ENCODE data around the gene DPP6. TPM values are rescaled to one million over a fixed set of nuclear protein-coding genes. Genes with fewer than 3 reads are reported as not detected.

Gene DPP6
- polyA plus RNA-seq, 2 of the 4 experiments (the other 2 are of a cell fraction): not detected

DNA sequence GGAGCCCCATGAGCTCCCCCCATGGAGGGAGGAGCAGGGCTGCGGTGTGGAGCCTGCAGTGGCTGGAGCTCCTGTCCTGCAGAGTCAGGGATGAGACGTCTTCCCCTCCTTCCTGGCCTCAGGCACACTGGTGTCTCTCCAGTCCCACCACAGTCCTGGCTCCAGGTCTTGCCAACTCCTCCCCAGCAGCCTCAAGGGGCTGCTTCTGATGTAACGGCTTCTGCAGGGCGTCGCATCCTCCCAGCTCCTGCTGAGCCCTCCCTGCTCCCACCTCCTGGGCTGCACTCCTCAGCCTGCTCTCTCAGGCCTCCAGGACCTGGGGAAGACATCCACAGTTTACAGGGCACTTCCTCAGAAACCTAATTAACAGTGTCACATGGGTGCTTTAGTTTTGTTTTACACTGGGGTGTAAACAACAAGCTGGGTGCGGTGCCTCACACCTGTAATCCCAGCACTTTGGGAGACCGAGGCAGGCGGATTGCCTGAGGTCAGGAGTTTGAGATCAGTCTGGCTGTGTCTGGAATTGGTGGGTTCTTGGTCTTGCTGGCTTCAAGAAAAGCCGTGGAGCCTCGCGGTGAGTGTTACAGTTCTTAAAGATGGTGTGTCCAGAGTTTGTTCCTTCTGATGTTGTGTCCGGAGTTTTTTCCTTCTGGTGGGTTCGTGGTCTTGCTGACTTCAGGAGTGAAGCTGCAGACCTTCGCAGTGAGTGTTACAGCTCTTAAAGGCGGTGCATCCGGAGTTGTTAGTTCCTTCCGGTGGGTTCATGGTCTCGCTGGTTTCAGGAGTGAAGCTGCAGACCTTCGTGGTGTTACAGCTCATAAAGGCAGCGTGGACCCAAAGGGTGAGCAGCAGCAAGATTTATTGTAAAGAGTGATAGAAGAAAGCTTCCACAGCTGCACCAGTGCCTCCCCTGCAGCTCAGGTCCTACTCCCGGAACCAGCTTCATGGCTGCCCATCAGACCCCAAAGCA lies 855.7 kb downstream of the DPP6 start (continued):
- TF ChIP-seq, protein P1, sequence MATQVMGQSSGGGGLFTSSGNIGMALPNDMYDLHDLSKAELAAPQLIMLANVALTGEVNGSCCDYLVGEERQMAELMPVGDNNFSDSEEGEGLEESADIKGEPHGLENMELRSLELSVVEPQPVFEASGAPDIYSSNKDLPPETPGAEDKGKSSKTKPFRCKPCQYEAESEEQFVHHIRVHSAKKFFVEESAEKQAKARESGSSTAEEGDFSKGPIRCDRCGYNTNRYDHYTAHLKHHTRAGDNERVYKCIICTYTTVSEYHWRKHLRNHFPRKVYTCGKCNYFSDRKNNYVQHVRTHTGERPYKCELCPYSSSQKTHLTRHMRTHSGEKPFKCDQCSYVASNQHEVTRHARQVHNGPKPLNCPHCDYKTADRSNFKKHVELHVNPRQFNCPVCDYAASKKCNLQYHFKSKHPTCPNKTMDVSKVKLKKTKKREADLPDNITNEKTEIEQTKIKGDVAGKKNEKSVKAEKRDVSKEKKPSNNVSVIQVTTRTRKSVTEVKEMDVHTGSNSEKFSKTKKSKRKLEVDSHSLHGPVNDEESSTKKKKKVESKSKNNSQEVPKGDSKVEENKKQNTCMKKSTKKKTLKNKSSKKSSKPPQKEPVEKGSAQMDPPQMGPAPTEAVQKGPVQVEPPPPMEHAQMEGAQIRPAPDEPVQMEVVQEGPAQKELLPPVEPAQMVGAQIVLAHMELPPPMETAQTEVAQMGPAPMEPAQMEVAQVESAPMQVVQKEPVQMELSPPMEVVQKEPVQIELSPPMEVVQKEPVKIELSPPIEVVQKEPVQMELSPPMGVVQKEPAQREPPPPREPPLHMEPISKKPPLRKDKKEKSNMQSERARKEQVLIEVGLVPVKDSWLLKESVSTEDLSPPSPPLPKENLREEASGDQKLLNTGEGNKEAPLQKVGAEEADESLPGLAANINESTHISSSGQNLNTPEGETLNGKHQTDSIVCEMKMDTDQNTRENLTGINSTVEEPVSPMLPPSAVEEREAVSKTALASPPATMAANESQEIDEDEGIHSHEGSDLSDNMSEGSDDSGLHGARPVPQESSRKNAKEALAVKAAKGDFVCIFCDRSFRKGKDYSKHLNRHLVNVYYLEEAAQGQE (IDR thresholded peaks at IDR 0.05): no peak
- TF ChIP-seq BHLHE40 (IDR thresholded peaks at IDR 0.05; ENCODE audit: low read depth, low read length): no peak

GRCh38 chr7:154909241-154910105 lies 857.3 kb downstream of the DPP6 start:
- no peak for TF ChIP-seq NR3C1 (IDR thresholded peaks at IDR 0.05)
- no peak for TF ChIP-seq CEBPB (IDR thresholded peaks at IDR 0.05)
- no peak for TF ChIP-seq FOSL2 (IDR thresholded peaks at IDR 0.05)
- no peak for TF ChIP-seq FOSL2 (CRISPR knock-in tag; IDR thresholded peaks at IDR 0.05)
- no peak for TF ChIP-seq HOXB13 (CRISPR knock-in tag; IDR thresholded peaks at IDR 0.05; ENCODE audit: low read depth)
- TF ChIP-seq, protein P2, sequence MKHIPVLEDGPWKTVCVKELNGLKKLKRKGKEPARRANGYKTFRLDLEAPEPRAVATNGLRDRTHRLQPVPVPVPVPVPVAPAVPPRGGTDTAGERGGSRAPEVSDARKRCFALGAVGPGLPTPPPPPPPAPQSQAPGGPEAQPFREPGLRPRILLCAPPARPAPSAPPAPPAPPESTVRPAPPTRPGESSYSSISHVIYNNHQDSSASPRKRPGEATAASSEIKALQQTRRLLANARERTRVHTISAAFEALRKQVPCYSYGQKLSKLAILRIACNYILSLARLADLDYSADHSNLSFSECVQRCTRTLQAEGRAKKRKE (CRISPR knock-in tag; IDR thresholded peaks at IDR 0.05; ENCODE audit: low read depth): no peak
- TF ChIP-seq, protein P3, sequence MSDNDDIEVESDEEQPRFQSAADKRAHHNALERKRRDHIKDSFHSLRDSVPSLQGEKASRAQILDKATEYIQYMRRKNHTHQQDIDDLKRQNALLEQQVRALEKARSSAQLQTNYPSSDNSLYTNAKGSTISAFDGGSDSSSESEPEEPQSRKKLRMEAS (IDR thresholded peaks at IDR 0.05): no peak
- Histone ChIP-seq H3K27ac (no peak overlapping the region), H3K9me3 (peaks cover 9% of the 10 kb centered on the region; the same call in 2 of the 3 replicates), H3K4me1 (no peaks in the 10 kb centered on the region), H3K4me2 (no peak overlapping the region), H3K4me3 (no peak overlapping the region)
- CTCF ChIA-PET: no interaction called here
- FAIRE-seq (no peak), ATAC-seq (no peak), DNase-seq (ENCODE audit: low read depth in 1 of 2, low spot score in 1 of 2) (no peak)
- POLR2A ChIA-PET: no interaction called here
- WGBS (ENCODE audit: missing lambda C conversion rate): 37% methylated on average over 21 of the region's 26 CpGs

GRCh38 chr7:154910125-154910524 lies 857.9 kb downstream of the DPP6 start:
- ChIA-PET CTCF (interaction anchor here (0.8 kb wide), 1 partner anchor 17 kb away, joined by 4 read pairs; no protein-coding TSS in a partner anchor), POLR2A (no interaction called here)

More at GRCh38 chr7:154910125-154910524, 857.9 kb downstream of the DPP6 start:
- no peak overlapping the region for H3K4me2 ChIP-seq
- TF ChIP-seq SMC3 (IDR thresholded peaks at IDR 0.05) (no peak), TP53 (CRISPR knock-in tag; IDR thresholded peaks at IDR 0.05) (no peak), EP300 (IDR thresholded peaks at IDR 0.05) (no peak), CHD2 (IDR thresholded peaks at IDR 0.05; ENCODE audit: low read length, partially characterized antibody) (no peak), FOXS1 (CRISPR knock-in tag; IDR thresholded peaks at IDR 0.05) (no peak), POLR2A (IDR thresholded peaks at IDR 0.05; ENCODE audit: low read length) (no peak), ZFP36 (IDR thresholded peaks at IDR 0.05; ENCODE audit: borderline replicate concordance, partially characterized antibody) (no peak), CBX8 (IDR thresholded peaks at IDR 0.05) (no peak), HOXB13 (CRISPR knock-in tag; IDR thresholded peaks at IDR 0.05; ENCODE audit: low read depth) (no peak), EHF (CRISPR knock-in tag; IDR thresholded peaks at IDR 0.05) (no peak), NR3C1 (IDR thresholded peaks at IDR 0.05) (no peak), RCOR1 (IDR thresholded peaks at IDR 0.05; ENCODE audit: low read depth, low read length) (no peak), GATA3 (IDR thresholded peaks at IDR 0.05; ENCODE audit: borderline replicate concordance) (no peak), JUN (IDR thresholded peaks at IDR 0.05) (no peak)
- TF ChIP-seq, protein P2 (CRISPR knock-in tag; IDR thresholded peaks at IDR 0.05; ENCODE audit: low read depth): no peak
- TF ChIP-seq, protein P4, sequence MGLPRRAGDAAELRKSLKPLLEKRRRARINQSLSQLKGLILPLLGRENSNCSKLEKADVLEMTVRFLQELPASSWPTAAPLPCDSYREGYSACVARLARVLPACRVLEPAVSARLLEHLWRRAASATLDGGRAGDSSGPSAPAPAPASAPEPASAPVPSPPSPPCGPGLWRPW (IDR thresholded peaks at IDR 0.05): no peak
- TF ChIP-seq, protein P5, sequence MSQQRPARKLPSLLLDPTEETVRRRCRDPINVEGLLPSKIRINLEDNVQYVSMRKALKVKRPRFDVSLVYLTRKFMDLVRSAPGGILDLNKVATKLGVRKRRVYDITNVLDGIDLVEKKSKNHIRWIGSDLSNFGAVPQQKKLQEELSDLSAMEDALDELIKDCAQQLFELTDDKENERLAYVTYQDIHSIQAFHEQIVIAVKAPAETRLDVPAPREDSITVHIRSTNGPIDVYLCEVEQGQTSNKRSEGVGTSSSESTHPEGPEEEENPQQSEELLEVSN (IDR thresholded peaks at IDR 0.05; ENCODE audit: borderline replicate concordance, low read depth): no peak
- ATAC-seq (no peak), DNase-seq (ENCODE audit: low read depth in 1 of 2, low spot score in 1 of 2) (no peak), FAIRE-seq (no peak)
- no peaks in the 10 kb centered on the region for H3K4me1 ChIP-seq
- H3K9me3 ChIP-seq: peaks cover 9% of the 10 kb centered on the region; the same call in 2 of the 3 replicates
- WGBS (ENCODE audit: missing lambda C conversion rate): 15% methylated on average over 4 of the region's 4 CpGs
- no peak overlapping the region for H3K4me3 ChIP-seq
- no peak overlapping the region for H3K27ac ChIP-seq
